ENCODE results near the gene NLRP14.

NLRP14 gene

DNA sequence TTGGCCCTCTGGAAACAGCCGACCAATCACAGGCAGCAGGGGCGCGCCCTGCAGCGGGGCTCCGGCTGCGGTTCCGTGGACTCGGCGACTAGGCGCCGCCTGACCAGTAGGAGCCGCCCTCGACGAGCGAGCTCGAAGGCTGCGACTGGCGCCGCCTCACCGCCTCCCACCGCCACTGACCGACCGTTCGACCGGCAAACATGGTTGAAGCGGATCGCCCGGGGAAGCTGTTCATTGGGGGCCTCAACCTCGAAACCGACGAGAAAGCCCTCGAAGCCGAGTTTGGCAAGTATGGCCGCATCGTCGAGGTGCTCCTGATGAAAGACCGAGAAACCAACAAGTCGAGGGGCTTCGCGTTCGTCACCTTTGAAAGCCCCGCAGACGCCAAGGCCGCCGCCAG, 68.6 kb downstream of the NLRP14 start, which contains the start of gene RBMXL2:
Gene RBMXL2 (plus strand): TSS at position 78 of the 400 bp plus-strand sequence. CDS start 123 bp downstream, at position 201.
- Mint-ChIP-seq H3K4me1 (no peaks in the 10 kb centered on the region), H3K9me3 (peaks cover 10% of the 10 kb centered on the region), H3K27ac (no peak within 1 kb of the TSS), H3K4me3 (no peak within 1 kb of the TSS), H3K27me3 (ENCODE audit: low read depth, poor library complexity) (peaks cover 8% of the 10 kb centered on the region), H3K36me3 (ENCODE audit: low read depth) (no peaks in the 10 kb centered on the region)
- TF ChIP-seq, protein P1, sequence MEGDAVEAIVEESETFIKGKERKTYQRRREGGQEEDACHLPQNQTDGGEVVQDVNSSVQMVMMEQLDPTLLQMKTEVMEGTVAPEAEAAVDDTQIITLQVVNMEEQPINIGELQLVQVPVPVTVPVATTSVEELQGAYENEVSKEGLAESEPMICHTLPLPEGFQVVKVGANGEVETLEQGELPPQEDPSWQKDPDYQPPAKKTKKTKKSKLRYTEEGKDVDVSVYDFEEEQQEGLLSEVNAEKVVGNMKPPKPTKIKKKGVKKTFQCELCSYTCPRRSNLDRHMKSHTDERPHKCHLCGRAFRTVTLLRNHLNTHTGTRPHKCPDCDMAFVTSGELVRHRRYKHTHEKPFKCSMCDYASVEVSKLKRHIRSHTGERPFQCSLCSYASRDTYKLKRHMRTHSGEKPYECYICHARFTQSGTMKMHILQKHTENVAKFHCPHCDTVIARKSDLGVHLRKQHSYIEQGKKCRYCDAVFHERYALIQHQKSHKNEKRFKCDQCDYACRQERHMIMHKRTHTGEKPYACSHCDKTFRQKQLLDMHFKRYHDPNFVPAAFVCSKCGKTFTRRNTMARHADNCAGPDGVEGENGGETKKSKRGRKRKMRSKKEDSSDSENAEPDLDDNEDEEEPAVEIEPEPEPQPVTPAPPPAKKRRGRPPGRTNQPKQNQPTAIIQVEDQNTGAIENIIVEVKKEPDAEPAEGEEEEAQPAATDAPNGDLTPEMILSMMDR (IDR thresholded peaks at IDR 0.05) = no peak
- DNase-seq = no peak

DNA sequence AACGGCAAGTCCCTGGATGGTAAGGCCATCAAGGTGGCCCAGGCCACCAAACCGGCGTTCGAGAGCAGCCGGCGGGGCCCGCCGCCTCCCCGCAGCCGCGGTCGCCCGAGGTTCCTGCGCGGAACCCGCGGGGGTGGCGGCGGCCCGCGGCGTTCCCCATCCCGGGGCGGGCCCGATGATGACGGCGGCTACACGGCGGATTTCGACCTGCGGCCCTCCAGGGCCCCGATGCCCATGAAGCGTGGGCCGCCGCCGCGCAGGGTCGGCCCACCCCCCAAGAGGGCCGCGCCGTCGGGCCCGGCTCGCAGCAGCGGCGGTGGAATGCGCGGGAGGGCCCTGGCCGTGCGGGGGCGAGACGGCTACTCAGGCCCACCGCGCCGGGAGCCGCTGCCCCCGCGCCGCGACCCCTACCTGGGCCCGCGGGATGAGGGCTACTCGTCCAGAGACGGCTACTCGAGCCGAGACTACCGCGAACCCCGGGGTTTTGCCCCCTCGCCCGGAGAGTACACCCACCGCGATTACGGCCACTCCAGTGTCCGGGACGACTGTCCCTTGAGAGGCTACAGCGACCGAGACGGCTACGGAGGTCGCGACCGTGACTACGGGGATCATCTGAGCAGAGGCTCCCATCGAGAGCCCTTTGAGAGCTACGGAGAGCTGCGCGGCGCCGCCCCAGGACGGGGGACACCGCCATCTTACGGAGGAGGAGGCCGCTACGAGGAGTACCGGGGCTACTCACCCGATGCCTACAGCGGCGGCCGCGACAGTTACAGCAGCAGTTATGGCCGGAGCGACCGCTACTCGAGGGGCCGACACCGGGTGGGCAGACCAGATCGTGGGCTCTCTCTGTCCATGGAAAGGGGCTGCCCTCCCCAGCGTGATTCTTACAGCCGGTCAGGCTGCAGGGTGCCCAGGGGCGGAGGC, 69.3 kb downstream of the NLRP14 start:
- TF ChIP-seq, protein P1 (IDR thresholded peaks at IDR 0.05) = no peak
- H3K9me3 Mint-ChIP-seq = peaks cover 10% of the 10 kb centered on the region
- no peaks in the 10 kb centered on the region for H3K36me3 Mint-ChIP-seq (ENCODE audit: low read depth)
- H3K4me3 Mint-ChIP-seq = no peak overlapping the region
- peaks cover 11% of the 10 kb centered on the region for H3K27me3 Mint-ChIP-seq (ENCODE audit: low read depth, poor library complexity)
- no peaks in the 10 kb centered on the region for H3K4me1 Mint-ChIP-seq
- DNase-seq = no peak
- no peak overlapping the region for H3K27ac Mint-ChIP-seq

GRCh38 chr11:7098235-7098832, 78.1 kb downstream of the NLRP14 start:
- no peak overlapping the region for H3K27ac Mint-ChIP-seq
- no peaks in the 10 kb centered on the region for H3K9me3 Mint-ChIP-seq
- DNase-seq = peak; percentile 28
- peaks cover 39% of the 10 kb centered on the region for H3K27me3 Mint-ChIP-seq (ENCODE audit: low read depth, poor library complexity)
- H3K4me1 Mint-ChIP-seq = no peaks in the 10 kb centered on the region
- no peaks in the 10 kb centered on the region for H3K36me3 Mint-ChIP-seq (ENCODE audit: low read depth)
- TF ChIP-seq, protein P1 (IDR thresholded peaks at IDR 0.05) = peak; percentile 67
- H3K4me3 Mint-ChIP-seq = no peak overlapping the region

GRCh38 chr11:7115780-7116179, 95.5 kb downstream of the NLRP14 start:
- Mint-ChIP-seq H3K36me3 (ENCODE audit: low read depth) (no peaks in the 10 kb centered on the region), H3K4me3 (no peak overlapping the region), H3K27me3 (ENCODE audit: low read depth, poor library complexity) (peaks cover 6% of the 10 kb centered on the region), H3K4me1 (no peaks in the 10 kb centered on the region), H3K27ac (no peak overlapping the region), H3K9me3 (no peaks in the 10 kb centered on the region)
- TF ChIP-seq, protein P1 (IDR thresholded peaks at IDR 0.05) = no peak
- no peak for DNase-seq

DNA sequence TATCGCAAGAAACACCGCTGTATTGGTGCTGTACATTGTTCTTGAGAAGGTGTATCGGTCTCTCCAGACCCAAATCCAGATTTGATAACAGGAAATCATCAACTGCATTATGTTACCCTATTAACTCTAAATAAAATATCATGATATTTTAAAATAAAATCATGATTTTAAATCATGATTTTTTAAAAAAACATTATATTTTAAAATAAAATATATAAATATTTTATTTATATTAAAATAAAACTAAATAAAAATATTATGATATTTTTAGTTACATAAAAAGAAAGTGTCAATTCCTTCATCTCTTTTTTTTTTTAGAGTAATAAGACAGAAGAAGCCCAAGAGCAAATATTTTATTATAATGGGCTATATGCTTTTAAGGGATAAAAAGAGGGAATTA, 96.1 kb downstream of the NLRP14 start:
- no peak overlapping the region for H3K27ac Mint-ChIP-seq
- H3K9me3 Mint-ChIP-seq = no peaks in the 10 kb centered on the region
- no peaks in the 10 kb centered on the region for H3K4me1 Mint-ChIP-seq
- DNase-seq = no peak
- no peaks in the 10 kb centered on the region for H3K36me3 Mint-ChIP-seq (ENCODE audit: low read depth)
- peaks cover 4% of the 10 kb centered on the region for H3K27me3 Mint-ChIP-seq (ENCODE audit: low read depth, poor library complexity)
- TF ChIP-seq, protein P1 (IDR thresholded peaks at IDR 0.05) = no peak
- no peak overlapping the region for H3K4me3 Mint-ChIP-seq
